GM23248 (cell line): ENCODE measurements around the gene ACP1.

Source experiments
- EZH2 ChIP-seq: fragments of 200-600 bp; sonication (generic); IDR thresholded peaks from 2 replicates; pipeline ENCODE4 v1.6.1; 2018; ENCODE audit warnings: antibody characterized with exemption, mild to moderate bottlenecking; ENCODE audit not compliant: insufficient read depth, poor library complexity, severe bottlenecking
- EZH2phosphoT487 ChIP-seq: fragments of 200-600 bp; sonication (generic); IDR thresholded peaks from 2 replicates; pipeline ENCODE4 v1.6.1; 2018; ENCODE audit warnings: antibody characterized with exemption, moderate library complexity, mild to moderate bottlenecking, low read depth; ENCODE audit not compliant: insufficient read depth

- TF ChIP-seq EZH2 (no peak), EZH2phosphoT487 (no peak)
Measured at GRCh38 chr2:309148-309953, 44.6 kb downstream of the ACP1 start.
